CD4-positive, alpha-beta T cell treated with Interleukin-1 beta for 1 hour (primary cell): ENCODE measurements around the gene SUPT7L.
A peak's percentile ranks its signal among the peaks of the same experiment; 100 is the strongest.
"Not testable (repeated sequence)": the region's sequence is repeated elsewhere in the genome, so short reads cannot be mapped to it uniquely, and the experiment has no call there.

Experiments used
- DNase-seq, 2 donors: peaks; one replicate each; pipeline ENCODE4 v3.0.0-alpha.2; 2020 to 2022

SUPT7L gene

DNA sequence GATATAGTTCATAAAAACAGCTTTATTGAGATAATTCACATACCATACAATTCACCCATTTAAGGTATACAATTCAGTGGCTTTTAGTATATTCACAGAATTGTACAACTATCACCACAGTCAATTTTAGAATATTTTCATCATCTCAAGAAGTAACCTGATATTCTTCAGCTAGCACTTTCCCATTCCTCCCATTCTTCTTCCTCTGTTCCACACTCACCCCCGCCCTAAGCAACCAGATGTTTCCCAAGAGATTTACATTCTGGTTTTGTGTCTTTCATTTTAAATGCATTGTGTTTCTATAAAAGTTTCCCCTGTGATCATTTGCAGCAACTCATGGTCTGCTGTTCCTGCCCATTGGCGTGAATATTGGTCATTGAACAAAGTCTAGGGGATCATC, 29.1 kb downstream of the SUPT7L start:
- no peak for DNase-seq

DNA sequence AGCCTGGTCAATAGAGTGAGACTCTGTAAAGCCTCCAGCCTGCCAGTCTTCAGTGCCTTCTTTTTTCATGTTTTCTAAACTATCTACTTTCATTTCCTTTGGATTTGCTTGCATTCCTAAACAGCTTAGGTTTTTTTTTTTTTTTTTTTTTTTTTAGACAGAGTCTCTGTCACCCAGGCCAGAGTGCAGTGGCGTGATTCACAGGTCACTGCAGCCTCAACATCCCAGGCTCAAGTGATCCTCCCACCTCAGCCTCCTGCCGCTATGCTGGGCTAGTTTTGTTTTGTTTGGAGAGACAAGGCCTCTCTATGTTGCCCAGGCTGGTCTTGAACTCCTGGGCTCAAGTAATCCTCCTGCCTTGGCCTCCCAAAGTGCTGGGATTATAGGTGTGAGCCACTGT, 33.2 kb downstream of the SUPT7L start:
- DNase-seq, result not testable (repeated sequence)

DNA sequence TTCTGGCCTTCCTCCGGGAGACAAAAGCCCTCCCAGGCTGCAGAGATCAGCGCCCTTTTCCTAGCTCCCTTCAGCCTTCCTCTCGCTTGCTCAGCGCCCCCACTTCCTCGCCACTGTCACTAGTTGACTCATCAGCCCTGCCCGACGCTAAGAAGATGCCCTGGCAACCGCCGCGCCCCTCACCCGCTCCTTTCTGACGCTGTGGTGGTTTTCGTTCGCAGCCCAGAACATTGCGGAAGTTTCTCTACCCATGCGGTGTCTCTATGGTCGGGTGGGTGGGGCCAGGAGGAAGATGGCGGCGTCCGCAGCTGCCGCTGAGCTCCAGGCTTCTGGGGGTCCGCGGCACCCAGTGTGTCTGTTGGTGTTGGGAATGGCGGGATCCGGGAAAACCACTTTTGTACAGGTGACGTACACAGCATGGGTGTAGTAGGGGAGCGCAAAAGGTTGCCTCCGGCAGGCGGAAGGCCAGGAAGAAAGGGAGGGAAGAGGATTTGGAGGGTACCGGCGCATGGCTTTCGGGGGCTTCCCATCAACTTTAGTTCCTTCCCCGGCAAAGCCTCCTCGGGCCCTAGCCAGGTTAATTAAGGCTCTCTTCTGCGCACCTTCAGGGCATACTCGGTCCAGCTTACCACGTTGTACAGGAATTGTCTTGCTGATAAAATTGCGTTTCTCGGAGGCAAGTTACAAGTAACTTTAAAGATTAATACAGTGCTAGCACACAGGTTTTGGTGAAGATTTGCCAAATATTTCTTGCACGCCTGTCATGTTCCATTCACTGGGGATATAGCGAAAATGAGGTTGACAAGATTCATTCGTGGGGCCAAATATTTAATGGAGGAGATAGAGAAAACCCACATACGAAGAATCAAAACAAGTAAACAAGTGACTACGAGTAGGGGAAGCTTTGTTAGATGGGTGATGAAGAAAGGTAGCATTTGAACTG, 34.4 kb downstream of the SUPT7L start, which contains the start of the genes CCDC121 and GPN1:
Gene CCDC121 (minus strand): TSS at position 246 of the 943 bp plus-strand sequence. CDS start 1,213 bp downstream, outside the sequence.
Gene GPN1 (plus strand): TSS at position 284 of the 943 bp plus-strand sequence. CDS start 9 bp downstream, at position 293.
- DNase-seq, result peak; percentile 93

DNA sequence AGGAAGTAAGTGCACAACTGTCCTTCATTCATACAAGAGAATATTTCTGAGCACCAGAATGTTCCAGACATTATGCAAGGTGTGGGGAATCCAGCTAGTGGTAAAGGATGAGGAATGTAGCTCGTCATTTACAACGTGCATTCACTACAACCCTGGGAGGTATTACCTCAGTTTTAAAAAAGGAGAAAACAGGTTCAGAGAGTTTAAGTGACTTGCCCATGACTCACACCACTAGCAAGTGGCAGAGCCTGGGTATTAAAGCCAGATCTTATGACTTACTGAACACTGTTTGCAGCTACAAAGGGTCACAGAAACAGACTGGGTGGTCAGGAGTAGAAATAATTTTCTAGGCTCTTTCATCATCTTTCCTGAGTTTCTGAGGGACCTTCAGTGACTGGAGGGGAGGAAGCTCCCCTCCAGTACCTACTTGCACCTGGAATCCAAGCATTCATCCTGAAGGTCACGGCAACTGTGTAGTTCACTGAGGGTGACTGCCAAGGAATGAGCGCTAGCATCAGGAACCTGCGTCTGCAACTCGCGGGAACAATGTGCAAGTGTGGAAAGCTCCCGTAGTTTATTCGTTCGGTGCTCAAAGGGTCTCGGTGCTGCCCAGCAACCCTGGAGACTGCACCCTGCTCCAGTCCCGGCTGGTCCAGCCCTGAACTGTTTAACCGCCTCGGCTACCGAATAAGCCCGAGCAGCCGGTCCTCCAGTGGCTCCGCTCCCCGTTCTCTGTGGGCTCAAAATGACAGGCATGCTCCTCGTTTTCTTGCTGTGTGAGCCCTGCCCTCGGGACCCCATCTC, 35.2 kb downstream of the SUPT7L start:
- DNase-seq, result peak in 1 of 2 donors; percentile 14

DNA sequence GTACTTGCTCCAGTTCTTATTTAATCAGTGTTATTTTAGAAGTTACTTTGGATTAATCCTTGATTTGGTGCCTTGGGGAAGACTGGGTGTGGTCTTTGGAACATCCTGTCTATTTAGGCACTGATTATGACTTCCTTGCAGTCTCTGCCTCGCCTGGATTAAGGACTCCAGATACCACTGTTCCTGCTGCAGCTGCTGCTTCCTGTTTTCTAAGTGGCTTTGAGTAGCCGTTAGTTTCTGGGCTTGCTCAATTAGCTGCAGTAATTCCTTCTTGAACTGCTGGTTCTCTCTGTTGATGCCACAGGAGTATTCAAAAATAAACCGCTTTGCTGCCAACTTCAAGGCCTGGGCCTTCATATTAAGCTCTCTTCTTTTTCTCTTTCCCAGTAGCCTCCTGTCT, 36.5 kb downstream of the SUPT7L start:
- DNase-seq, result not testable (repeated sequence)

DNA sequence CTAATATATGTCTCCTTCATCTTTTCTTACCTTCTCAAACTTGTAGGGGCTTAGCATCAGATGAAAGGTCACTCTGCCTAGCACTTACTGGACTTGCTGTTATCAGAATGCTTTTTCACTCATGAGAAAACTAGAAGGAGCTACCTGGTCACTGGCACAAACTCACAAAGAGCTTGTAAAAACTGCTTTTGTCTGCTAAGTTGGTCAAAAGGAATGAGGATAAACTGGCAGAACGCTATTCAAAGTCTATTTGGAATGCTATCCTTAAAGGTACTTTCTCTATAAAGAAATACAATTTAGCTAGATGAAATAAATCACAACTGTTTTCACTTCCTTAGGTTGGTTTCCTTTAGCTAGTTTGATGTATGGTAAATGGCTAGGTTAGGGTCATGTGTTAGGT, 37.1 kb downstream of the SUPT7L start:
- not testable (repeated sequence) for DNase-seq

DNA sequence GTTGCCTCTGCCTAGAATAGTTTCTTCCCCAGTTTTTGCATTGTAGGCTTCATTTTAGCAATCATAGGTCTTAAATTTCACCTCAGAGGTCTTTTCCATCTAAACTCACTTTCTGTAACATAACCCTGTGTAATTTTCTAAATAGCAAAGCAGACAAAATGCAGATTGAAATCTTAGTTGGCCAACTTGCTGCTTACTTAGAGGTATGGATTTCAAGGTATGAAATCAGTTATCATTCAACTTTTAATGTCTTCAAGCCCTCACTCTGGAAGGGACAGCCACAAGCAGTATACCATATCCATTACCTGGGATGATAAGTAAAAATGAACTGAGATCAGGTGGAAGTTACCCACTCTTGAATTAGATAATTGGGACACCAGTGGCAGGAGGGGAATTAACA, 38.5 kb downstream of the SUPT7L start:
- DNase-seq, result no peak

DNA sequence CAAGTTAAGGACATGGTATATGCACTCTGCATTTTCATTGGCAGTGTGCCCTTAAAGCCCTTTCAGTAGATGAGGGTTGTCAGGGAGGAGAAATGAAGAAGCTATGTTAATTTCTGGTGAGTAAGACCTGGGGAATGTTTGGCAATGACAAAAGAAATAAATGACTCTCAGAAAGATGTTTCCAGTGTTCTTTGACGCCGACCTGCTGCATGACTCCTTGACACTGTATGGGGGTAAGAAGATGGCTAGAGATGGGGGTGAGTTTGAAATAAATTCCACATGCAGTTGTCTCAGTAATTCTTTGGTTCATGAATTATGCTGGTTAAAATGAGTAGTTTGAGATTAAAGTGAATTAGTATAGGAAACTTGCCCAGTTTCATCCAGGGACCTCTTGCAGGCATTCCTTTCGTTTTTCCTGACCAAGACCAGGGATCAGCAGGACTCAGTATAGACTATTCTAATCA, 40.5 kb downstream of the SUPT7L start:
- DNase-seq, result no peak

DNA sequence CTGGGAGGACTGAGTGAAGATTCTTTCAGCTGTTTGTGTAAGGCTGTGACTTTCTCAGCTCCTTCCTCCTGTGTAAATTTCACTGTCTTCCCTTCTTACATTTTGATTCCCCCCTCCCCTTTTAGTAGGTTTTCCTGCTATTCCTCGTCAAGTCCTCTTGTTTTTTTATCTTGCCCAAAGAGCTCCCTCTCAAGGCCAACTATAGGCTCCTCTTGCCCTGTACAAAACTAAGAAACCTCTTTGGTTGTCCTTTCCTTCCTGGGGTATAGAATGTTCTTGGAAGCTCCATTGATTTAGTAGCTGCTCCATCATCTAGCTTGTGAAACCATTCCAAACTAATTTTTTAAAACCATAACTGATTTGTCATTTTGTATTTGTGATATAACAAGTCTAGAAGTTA, 41.9 kb downstream of the SUPT7L start:
- no peak for DNase-seq

DNA sequence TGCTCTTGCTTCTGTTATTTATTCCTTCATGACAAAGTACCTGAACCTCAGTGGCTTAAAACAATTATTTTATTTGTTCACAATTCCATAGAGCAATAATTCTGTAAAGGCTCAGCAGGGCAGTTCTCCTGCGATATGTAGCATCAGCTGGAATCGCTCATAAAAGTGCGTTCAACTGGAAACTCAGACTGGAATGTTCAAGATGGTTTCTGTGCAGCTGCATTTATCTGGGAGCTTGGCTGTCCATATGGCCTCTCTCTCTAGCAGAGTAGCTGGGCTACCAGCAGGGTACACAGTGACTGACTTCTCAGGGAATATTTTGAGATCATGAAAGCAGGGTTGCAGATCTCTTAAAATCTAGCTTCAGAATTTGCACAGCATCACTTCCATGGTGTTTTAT, 48.1 kb downstream of the SUPT7L start:
- no peak for DNase-seq

DNA sequence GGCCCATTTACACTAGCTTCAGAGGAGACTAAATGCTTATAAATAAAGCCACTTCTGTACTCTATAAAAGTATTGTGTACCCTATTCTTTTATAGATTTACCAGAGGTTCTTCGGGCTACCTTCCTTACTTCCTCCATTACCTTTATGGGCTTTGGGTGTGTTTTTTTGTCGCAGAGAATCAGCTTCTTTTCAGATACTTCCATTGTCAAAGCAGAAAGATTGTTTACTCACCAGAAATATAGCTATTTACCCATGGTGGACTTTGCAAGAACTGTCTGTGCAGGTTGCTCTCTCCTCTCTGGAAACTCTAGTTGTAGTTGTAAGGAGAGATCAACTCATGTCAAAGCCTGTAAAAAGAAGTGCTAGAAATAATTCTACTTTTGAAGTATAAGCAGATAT, 49.4 kb downstream of the SUPT7L start:
- no peak for DNase-seq

DNA sequence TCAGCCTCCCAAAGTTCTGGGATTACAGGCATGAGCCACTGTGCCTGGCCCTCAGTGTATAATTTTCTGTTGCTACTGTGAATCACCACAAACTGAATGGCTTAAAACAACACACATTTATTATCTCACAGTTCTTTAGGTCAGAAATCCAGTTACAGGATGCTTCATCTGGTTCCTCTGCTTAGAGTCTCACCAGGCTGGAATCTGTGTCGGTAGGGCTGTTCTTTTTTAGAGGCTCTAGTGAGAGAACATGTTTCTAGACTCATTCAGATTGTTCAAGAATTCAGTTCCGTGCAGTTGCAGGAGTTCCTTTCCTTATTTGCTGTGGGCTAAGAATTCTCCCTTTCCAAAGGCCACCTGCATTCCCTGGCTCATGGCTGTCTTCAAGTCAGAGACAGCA, 56.8 kb downstream of the SUPT7L start:
- no peak for DNase-seq
